GM19099 (cell line): Measurements from ENCODE around the gene BTG2.
A peak's percentile ranks its signal among the peaks of the same experiment; 100 is the strongest.

Source experiments
- POLR2A ChIP-seq: IDR thresholded peaks from 3 replicates; pipeline ENCODE4 v1.6.1; 2011; ENCODE audit warnings: low read depth; ENCODE audit not compliant: insufficient read length; ENCODE audit errors: extremely low read depth

Gene BTG2

GRCh38 chr1:203273869-203274602 lies 31.3 kb upstream of the BTG2 start:
- no peak for TF ChIP-seq POLR2A

- TF ChIP-seq POLR2A: no peak
Observed at GRCh38 chr1:203274603-203275381, 30.5 kb upstream of the BTG2 start.

- no peak for TF ChIP-seq POLR2A
Observed at GRCh38 chr1:203275656-203276272, 29.6 kb upstream of the BTG2 start.

DNA sequence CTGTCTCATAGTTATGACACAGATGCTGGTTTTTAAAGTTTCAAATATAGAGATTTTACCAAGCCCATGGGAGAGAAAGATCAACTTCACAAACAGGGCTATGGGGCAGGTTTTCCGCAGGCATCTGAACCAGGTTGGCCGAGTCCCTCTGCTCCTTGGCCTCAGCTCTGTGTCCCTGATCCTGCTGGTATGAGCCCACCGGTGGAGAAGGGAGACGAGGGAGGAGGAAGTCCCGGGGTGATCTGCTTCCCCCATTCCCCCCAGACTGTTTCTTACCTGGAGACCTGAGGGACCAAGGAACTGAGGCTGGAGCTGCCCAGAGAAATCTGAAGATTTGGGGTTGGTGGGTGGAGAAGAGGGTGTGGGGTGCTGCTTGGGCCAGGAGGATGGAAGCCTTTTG lies 28.9 kb upstream of the BTG2 start:
- no peak for TF ChIP-seq POLR2A

DNA sequence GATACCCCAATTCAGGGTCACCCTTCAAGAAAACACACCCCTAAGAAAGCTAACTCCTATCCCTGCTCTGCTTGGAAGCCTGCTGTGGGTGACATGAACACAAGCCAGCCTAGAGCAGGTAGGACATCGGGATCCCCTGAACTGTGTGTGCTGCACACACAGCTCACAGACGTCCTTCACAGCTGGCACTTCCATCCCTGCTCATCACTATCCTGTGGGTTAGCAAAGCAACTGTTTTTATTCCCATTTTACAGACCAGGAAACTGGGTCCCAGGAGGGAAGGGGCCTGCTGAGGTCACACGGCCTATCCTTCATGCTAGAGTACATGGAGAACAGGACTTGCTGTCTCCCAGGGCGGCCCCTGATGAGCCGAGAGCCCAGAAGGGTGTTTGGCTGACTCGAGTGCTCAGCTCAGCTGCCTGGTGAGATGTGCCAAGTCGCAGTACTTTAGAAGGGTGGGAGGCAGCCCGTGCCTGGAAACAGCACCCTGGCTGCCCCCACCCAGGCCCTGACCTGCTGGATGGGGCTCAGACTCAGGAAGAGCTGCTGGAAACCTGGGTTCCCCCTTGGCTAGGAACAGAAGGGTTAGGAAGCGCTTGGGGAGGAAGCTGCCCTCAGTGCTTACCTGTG lies 28.3 kb upstream of the BTG2 start:
- TF ChIP-seq POLR2A: no peak

GRCh38 chr1:203278082-203278884 lies 27.0 kb upstream of the BTG2 start:
- peak; percentile 42 for TF ChIP-seq POLR2A

DNA sequence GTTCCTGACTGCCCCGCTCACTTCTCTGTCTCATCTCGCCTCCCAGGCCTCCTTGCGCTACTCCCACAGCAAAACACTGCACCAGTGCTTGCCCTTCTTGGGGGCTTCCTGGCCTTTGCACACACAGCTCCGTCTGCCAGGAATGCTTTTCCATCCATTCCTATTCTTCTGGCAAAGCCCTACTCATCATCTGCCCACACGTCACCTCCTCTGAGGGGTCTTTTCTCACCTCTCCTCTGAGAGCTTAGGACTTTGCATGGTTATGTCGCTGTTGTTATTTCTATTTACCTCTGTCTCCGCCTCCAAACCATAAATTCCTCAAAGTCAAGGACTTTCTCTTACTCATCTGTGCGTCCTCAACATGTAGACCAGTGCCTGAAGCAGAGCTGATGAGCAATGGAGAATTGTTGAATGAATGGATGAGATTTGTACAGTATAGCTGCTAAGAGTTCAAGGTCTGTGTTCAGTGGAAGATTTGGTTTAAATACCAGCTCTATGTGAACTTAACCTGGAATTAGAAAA lies 26.4 kb upstream of the BTG2 start:
- no peak for TF ChIP-seq POLR2A

- no peak for TF ChIP-seq POLR2A
Observed at GRCh38 chr1:203280061-203280460, 25.3 kb upstream of the BTG2 start.

- TF ChIP-seq POLR2A: no peak
Observed at GRCh38 chr1:203281033-203281432, 24.3 kb upstream of the BTG2 start.

DNA sequence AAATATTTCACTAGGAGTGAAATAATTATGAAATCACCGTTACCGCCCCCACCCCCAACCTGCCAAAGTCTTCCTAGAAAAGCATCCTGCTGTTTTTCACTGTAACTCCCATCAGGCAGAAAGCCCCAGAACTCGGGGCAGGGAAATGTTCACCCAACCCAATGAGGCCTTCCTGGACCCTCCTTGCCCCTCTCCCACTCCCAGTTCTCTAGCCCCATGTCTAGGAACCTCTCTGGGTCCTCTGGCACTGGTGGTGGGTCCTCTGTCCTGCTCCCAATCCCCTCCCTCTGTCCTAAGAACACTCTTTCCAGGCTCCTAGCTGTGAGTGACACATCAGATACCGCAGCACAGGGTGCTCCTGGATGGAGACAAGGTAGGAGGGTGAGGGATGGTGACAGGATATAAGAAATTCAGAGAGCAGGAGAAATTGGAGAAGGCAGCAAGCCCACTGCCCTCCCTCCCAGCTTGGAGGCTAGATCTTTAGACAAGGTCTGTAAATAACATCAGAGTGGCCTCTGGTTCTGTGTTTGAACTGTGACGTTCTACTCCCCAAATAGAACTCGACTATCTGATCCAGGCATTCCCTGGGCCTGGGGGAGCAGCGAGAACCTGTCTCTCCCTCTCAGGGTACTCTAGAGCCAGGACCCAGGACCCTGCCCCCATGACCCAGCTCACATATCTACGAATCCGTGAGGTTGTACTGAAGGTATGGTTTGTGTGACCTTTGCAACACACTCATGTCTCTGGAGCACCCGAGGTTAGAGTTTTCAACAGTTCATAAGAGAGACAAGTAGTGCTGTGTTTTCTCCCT lies 23.3 kb upstream of the BTG2 start:
- no peak for TF ChIP-seq POLR2A

GRCh38 chr1:203282720-203283542 lies 22.4 kb upstream of the BTG2 start:
- peak; percentile 42 for TF ChIP-seq POLR2A

DNA sequence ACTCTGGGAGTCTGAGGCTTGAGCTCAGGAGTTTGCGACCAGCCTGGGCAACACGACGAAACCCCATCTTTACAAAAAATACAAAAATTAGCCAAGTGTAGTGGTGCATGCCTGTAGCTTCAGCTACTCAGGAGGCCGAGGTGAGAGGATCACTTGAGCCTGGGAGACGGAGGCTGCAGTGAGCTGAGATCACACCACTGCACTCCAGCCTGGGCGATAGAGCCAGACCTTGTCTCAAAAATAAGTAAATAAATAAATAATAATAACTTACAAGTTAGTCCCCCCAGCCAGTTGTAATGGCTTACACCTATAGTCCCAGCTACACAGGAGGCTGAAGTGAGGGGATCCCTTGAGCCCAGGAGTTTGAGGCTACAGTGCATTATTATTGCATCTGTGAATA lies 21.7 kb upstream of the BTG2 start:
- no peak for TF ChIP-seq POLR2A

- TF ChIP-seq POLR2A: no peak
Observed at GRCh38 chr1:203284411-203285123, 20.8 kb upstream of the BTG2 start.
